ENCODE measurements around the gene NOTCH1. TPM values are rescaled to one million over a fixed set of nuclear protein-coding genes. Genes with fewer than 3 reads are reported as not detected.
A peak's percentile ranks its signal among the peaks of the same experiment; 100 is the strongest.

NOTCH1 gene
- total and polyA plus RNA-seq, 2 of the 13 experiments (the other 11 are each of a cell fraction or from before 2014, with no cell fraction given), result 0.09 to 0.35 TPM

GRCh38 chr9:136585531-136586120 is 39.8 kb upstream of the NOTCH1 start (continued):
- no peak for TF ChIP-seq ZNF609 (CRISPR knock-in tag; IDR thresholded peaks at IDR 0.05; ENCODE audit: borderline replicate concordance)
- no peak for TF ChIP-seq FOXP4 (CRISPR knock-in tag; IDR thresholded peaks at IDR 0.05)
- TF ChIP-seq NR2F2 (IDR thresholded peaks at IDR 0.05; ENCODE audit: borderline replicate concordance, low read depth), result no peak

GRCh38 chr9:136584934-136585333 is 39.1 kb upstream of the NOTCH1 start:
- CTCF ChIA-PET (ENCODE audit: low intra/inter-chr PET ratio, low total read pairs), result no interaction called here
- no peaks in the 10 kb centered on the region for H3K79me2 ChIP-seq (ENCODE audit: insufficient read depth, low read length)
- no peak overlapping the region for H3K9ac ChIP-seq (ENCODE audit: insufficient read depth, low read depth, low read length)
- FAIRE-seq (no peak), DNase-seq (ENCODE audit: low spot score) (no peak), ATAC-seq (no peak)
- no peak overlapping the region for H3K4me2 ChIP-seq (ENCODE audit: low read depth, low read length)
- BruUV-seq (replicated peaks), result no TSS peak
- no peaks in the 10 kb centered on the region for H3K9me3 ChIP-seq (ENCODE audit: low read length)
- TF ChIP-seq ZFP90 (CRISPR knock-in tag; IDR thresholded peaks at IDR 0.05; ENCODE audit: borderline replicate concordance), result no peak
- peak; percentile 46; the same call in 1 of the 2 replicates for TF ChIP-seq ZNF263 (CRISPR knock-in tag; IDR thresholded peaks at IDR 0.05)
- TF ChIP-seq TAF1 (CRISPR knock-in tag; IDR thresholded peaks at IDR 0.05), result no peak
- in situ Hi-C loops (cut with HindIII; ENCODE audit: extremely low pct_ligation_motif_present, low pct_unique_long_range_greater_than_20kb), result no loop called here
- no peak overlapping the region for H2AFZ ChIP-seq (ENCODE audit: low read length)
- H3K27me3 ChIP-seq (ENCODE audit: control insufficient read depth in 1 of 2, insufficient read depth in 2 of 2, low read length in 2 of 2), result peaks cover 26 to 70% of the 10 kb centered on the region in 2 experiments; a peak in 4 of 5 replicates
- H3K4me3 ChIP-seq (replicated peaks in 1 of 3; ENCODE audit: insufficient read depth in 1 of 3, low read depth in 2 of 3, low read length in 3 of 3), result no peak overlapping the region
- no peak overlapping the region for H3K27ac ChIP-seq (ENCODE audit: extremely low read length, insufficient read depth, low read length)
- no peaks in the 10 kb centered on the region for H3K4me1 ChIP-seq (ENCODE audit: insufficient read depth, low read length)
- WGBS (ENCODE audit: low lambda C conversion rate), result 9% methylated on average over 6 of the region's 10 CpGs
- intact Hi-C loops (cut with micrococcal nuclease; ENCODE audit: unreplicated experiment), result no loop called here
- no peaks in the 10 kb centered on the region for H3K36me3 ChIP-seq (replicated peaks in 1 of 2; ENCODE audit: control insufficient read depth in 1 of 2, insufficient read depth in 2 of 2, low read length in 2 of 2)
- POLR2A ChIA-PET, result no interaction called here
- H4K20me1 ChIP-seq (ENCODE audit: insufficient read depth, low read length), result no peaks in the 10 kb centered on the region; the same call in 1 of the 2 replicates
